Measurements from ENCODE around the gene NGLY1.

GRCh38 chr3:25708036-25708435 is 75.2 kb downstream of the NGLY1 start:
- TF ChIP-seq POLR2A (IDR thresholded peaks at IDR 0.05; ENCODE audit: control extremely low read depth in 1 of 2, low read depth in 2 of 2, low read length in 2 of 2), result no peak
- TF ChIP-seq HDAC2 (IDR thresholded peaks at IDR 0.05; ENCODE audit: borderline replicate concordance in 1 of 2, low read depth in 2 of 2, low read length in 2 of 2), result no peak
- no peak for TF ChIP-seq SP1 (IDR thresholded peaks at IDR 0.05; ENCODE audit: low read depth, low read length)
